ENCODE data around the gene AGPAT1.

AGPAT1 gene

GRCh38 chr6:32179766-32180405, 4.0 kb upstream of the AGPAT1 start:
- in situ Hi-C loops (cut with HindIII; ENCODE audit: low sequenced_read_pairs): loop anchor here (10.0 kb wide), 1 partner anchor 55 kb away; the partner anchor contains the start of gene ATF6B
- TF ChIP-seq CTCF (IDR thresholded peaks at IDR 0.05; ENCODE audit: low read depth, low read length, missing control alignments): no peak
- no peak overlapping the region for H3K4me3 ChIP-seq (ENCODE audit: low read depth, low read length)
- DNase-seq (ENCODE audit: low read depth): no peak

GRCh38 chr6:32178547-32179440, 2.9 kb upstream of the AGPAT1 start:
- H3K4me3 ChIP-seq (ENCODE audit: low read depth, low read length): peak overlapping the region; percentile 100
- no peak for DNase-seq (ENCODE audit: low read depth)
- no peak for TF ChIP-seq CTCF (IDR thresholded peaks at IDR 0.05; ENCODE audit: low read depth, low read length, missing control alignments)
- in situ Hi-C loops (cut with HindIII; ENCODE audit: low sequenced_read_pairs): no loop called here

GRCh38 chr6:32177788-32178546, 2.1 kb upstream of the AGPAT1 start, which contains the start of gene RNF5:
RNF5 (plus strand) TSS chr6:32178405; CDS start chr6:32178512, 107 bp downstream.
- H3K4me3 ChIP-seq (ENCODE audit: low read depth, low read length): peak within 1 kb of the TSS; percentile 100
- peak; percentile 100 for DNase-seq (ENCODE audit: low read depth)
- TF ChIP-seq CTCF (IDR thresholded peaks at IDR 0.05; ENCODE audit: low read depth, low read length, missing control alignments): no peak
- in situ Hi-C loops (cut with HindIII; ENCODE audit: low sequenced_read_pairs): no loop called here

- peak overlapping the region; percentile 100 for H3K4me3 ChIP-seq (ENCODE audit: low read depth, low read length)
- in situ Hi-C loops (cut with HindIII; ENCODE audit: low sequenced_read_pairs): no loop called here
- DNase-seq (ENCODE audit: low read depth): peak; percentile 24
- no peak for TF ChIP-seq CTCF (IDR thresholded peaks at IDR 0.05; ENCODE audit: low read depth, low read length, missing control alignments)
Observed at GRCh38 chr6:32177183-32177787, 1.4 kb upstream of the AGPAT1 start.

GRCh38 chr6:32176476-32177182, 745 bp upstream of the AGPAT1 start:
- in situ Hi-C loops (cut with HindIII; ENCODE audit: low sequenced_read_pairs): no loop called here
- peak overlapping the region; percentile 100 for H3K4me3 ChIP-seq (ENCODE audit: low read depth, low read length)
- TF ChIP-seq CTCF (IDR thresholded peaks at IDR 0.05; ENCODE audit: low read depth, low read length, missing control alignments): no peak

More at GRCh38 chr6:32176476-32177182, 745 bp upstream of the AGPAT1 start:
- no peak for DNase-seq (ENCODE audit: low read depth)
